GM12892 (cell line): Measurements from ENCODE around the gene CCDC124.

Experiments used
- POLR2A ChIP-seq: IDR thresholded peaks from 2 replicates; pipeline ENCODE4 v1.6.1; 2011; ENCODE audit warnings: low read depth, low read length, control low read depth
- POLR2AphosphoS5 ChIP-seq: IDR thresholded peaks from 2 replicates; pipeline ENCODE4 v1.6.1; 2011; ENCODE audit warnings: low read depth, low read length, control low read depth

DNA sequence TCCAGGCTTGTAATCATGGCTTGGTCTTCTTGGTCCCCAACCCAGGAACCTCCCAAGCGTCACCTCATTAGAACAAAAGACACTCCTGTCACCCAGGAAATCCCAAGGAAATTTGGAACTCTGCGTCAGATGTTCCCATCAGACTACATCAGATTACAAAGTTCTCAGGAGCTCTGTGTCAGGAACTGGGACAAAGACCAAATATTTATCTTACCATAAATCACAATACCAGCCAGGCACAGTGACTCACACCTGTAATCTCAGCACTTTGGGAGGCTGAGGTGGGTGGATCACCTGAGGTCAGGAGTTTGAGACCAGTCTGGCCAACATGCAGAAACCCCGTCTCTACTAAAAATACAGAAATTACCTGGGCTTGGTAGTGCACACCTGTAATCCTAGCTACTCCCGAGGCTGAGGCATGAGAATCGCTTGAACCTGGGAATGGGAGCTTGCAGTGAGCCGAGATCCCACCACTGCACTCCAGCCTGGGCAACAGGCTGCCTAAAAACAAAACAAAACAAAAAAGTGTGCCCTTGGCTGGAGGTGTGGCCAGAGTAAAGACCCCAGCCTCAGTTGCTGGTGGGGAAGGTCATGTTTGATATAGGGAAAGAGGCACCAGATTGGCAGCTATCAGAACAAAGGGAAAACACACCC, 16.7 kb upstream of the CCDC124 start:
- TF ChIP-seq POLR2A (no peak), POLR2AphosphoS5 (no peak)
